Upper lobe of right lung (tissue), 1 donor: Measurements from ENCODE around the gene ETS2. TPM values are rescaled to one million over a fixed set of nuclear protein-coding genes. Genes with fewer than 3 reads are reported as not detected.

ENCODE experiments used
- ATAC-seq: fragments of 200-7000 bp; cut with Tn5 transposase; one replicate; pipeline ENCODE4 v1.9.1; 2020; ENCODE audit warnings: mild to moderate bottlenecking, moderate library complexity
- DNase-seq: peaks from one replicate; pipeline ENCODE4 v3.0.0-alpha.2; 2020
- H3K27ac ChIP-seq: fragments of 200-600 bp; one replicate; pipeline ENCODE4 v1.8.0; 2022
- H3K27me3 ChIP-seq: fragments of 200-600 bp; one replicate; pipeline ENCODE4 v1.8.0; 2022; ENCODE audit warnings: mild to moderate bottlenecking
- H3K36me3 ChIP-seq: fragments of 200-600 bp; one replicate; pipeline ENCODE4 v1.8.0; 2022
- H3K4me1 ChIP-seq: fragments of 200-600 bp; one replicate; pipeline ENCODE4 v1.8.0; 2022
- H3K4me3 ChIP-seq: fragments of 200-600 bp; one replicate; pipeline ENCODE4 v1.8.0; 2022; ENCODE audit warnings: mild to moderate bottlenecking
- H3K9me3 ChIP-seq: fragments of 200-600 bp; one replicate; pipeline ENCODE4 v1.8.0; 2022
- CTCF ChIP-seq: fragments of 200-600 bp; IDR thresholded peaks from one replicate; pipeline ENCODE4 v1.8.0; 2022; ENCODE audit warnings: antibody characterized with exemption
- intact Hi-C: fragments of 100-400 bp; cut with DNase I; formaldehyde crosslinking; loops from one replicate; pipeline ENCODE4 v1.11.0; 2022
- total RNA-seq: library from RNA; stranded (reverse); fragmentation: NEBNext Ultra II Directional; extraction: Animal tissue kit (Norgen Biotek cat#: 25700); gene quantifications from one replicate; pipeline ENCODE4 v1.2.1, GENCODE V29; 2021
- donor health status: DM: no; HTN: yes; CAD: no; lungs with severe emphysema.

ETS2 gene
- total RNA-seq, 1 donor from 2014 or later, result 195 TPM

- peak overlapping the region; percentile 99 for H3K4me3 ChIP-seq
- peaks cover 31% of the 10 kb centered on the region for H3K36me3 ChIP-seq
- H3K9me3 ChIP-seq, result no peaks in the 10 kb centered on the region
- H3K27me3 ChIP-seq, result no peaks in the 10 kb centered on the region
- intact Hi-C loops, result no loop called here
- H3K4me1 ChIP-seq, result peaks cover 39% of the 10 kb centered on the region
- peak overlapping the region; percentile 97 for H3K27ac ChIP-seq
- TF ChIP-seq CTCF, result no peak
- DNase-seq, result no peak
- ATAC-seq, result no peak
Observed at GRCh38 chr21:38806942-38807284, 1.2 kb downstream of the ETS2 start.

GRCh38 chr21:38807441-38807871 is 1.7 kb downstream of the ETS2 start:
- peaks cover 37% of the 10 kb centered on the region for H3K36me3 ChIP-seq
- no peak for TF ChIP-seq CTCF
- H3K4me3 ChIP-seq, result peak overlapping the region; percentile 99
- intact Hi-C loops, result no loop called here
- ATAC-seq (no peak), DNase-seq (no peak)
- no peaks in the 10 kb centered on the region for H3K27me3 ChIP-seq
- peaks cover 45% of the 10 kb centered on the region for H3K4me1 ChIP-seq
- peak overlapping the region; percentile 97 for H3K27ac ChIP-seq
- H3K9me3 ChIP-seq, result no peaks in the 10 kb centered on the region

- Histone ChIP-seq H3K4me1 (peaks cover 50% of the 10 kb centered on the region), H3K27ac (peak overlapping the region; percentile 97), H3K36me3 (peaks cover 42% of the 10 kb centered on the region), H3K9me3 (no peaks in the 10 kb centered on the region), H3K4me3 (peak overlapping the region; percentile 99), H3K27me3 (no peaks in the 10 kb centered on the region)
- TF ChIP-seq CTCF, result no peak
- intact Hi-C loops, result no loop called here
- DNase-seq (no peak), ATAC-seq (no peak)
Observed at GRCh38 chr21:38807986-38808385, 2.3 kb downstream of the ETS2 start.

GRCh38 chr21:38809198-38809878 is 3.6 kb downstream of the ETS2 start:
- ATAC-seq, result no peak
- Histone ChIP-seq H3K4me3 (peak overlapping the region; percentile 99), H3K27ac (peak overlapping the region; percentile 97), H3K9me3 (no peaks in the 10 kb centered on the region), H3K36me3 (peaks cover 55% of the 10 kb centered on the region), H3K4me1 (peaks cover 57% of the 10 kb centered on the region), H3K27me3 (no peaks in the 10 kb centered on the region)
- no peak for TF ChIP-seq CTCF
- intact Hi-C loops, result no loop called here
- DNase-seq, result no peak

GRCh38 chr21:38810034-38810825 is 4.5 kb downstream of the ETS2 start:
- peaks cover 55% of the 10 kb centered on the region for H3K4me1 ChIP-seq
- no peaks in the 10 kb centered on the region for H3K27me3 ChIP-seq
- intact Hi-C loops, result loop anchor here (10.0 kb wide), 3 partner anchors 75 to 315 kb away; no protein-coding TSS in a partner anchor
- H3K9me3 ChIP-seq, result no peaks in the 10 kb centered on the region
- no peak for ATAC-seq
- H3K36me3 ChIP-seq, result peaks cover 64% of the 10 kb centered on the region
- peak overlapping the region; percentile 97 for H3K27ac ChIP-seq
- DNase-seq, result no peak
- H3K4me3 ChIP-seq, result peak overlapping the region; percentile 99
- no peak for TF ChIP-seq CTCF
